Retina (tissue), 1 donor: ENCODE results near the gene CWC22.
"Not testable (repeated sequence)": the region's sequence is repeated elsewhere in the genome, so short reads cannot be mapped to it uniquely, and the experiment has no call there.

Experiments used
- DNase-seq: peaks from one replicate; pipeline ENCODE4 v3.0.0-alpha.2; 2016

The CWC22 gene

DNA sequence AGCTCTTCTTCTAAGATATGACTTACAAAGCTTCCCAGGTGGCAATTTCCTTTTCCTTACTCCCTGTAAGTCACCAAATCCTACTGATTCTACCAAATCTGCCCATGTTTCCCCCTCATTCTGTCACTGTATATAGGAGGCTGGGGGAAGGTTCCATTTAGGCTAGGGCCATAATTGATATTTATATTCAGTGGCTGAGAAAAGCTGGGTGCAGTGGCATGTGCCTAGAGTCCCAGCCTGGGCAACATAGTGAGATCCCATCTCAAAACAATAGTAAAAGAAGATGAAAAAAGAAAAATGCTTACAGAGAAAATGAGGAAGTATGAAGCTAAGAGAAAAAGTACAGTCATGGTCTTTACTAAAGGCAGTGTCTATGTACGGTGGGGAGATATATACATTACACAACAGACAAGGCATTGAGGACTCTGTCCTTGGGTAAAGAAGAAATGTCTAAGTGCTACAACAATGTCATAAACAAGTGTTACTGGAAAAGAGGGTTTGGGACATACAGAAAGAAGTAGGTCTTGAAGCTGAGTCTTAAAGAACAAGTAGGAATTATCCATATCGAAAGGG lies 4.8 kb downstream of the CWC22 start:
- no peak for DNase-seq

DNA sequence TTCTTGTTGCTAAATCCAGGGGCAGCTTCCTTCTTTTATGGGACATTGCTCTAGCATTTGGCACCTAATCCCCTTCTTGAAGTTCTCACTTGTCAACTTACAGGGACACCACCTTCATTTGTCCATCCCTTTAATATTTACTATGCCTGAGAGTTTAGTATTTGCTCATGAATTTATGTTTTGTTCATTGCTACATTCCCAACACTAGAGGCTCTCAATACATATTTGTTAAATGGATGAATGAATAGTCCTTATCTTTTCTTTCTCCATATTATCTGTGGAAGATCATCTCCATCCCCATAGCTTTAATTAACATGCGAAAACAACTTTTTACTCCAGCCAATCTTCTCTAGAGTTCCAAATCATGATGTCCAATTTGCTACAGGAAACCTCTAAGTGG lies 5.4 kb downstream of the CWC22 start:
- DNase-seq: no peak

DNA sequence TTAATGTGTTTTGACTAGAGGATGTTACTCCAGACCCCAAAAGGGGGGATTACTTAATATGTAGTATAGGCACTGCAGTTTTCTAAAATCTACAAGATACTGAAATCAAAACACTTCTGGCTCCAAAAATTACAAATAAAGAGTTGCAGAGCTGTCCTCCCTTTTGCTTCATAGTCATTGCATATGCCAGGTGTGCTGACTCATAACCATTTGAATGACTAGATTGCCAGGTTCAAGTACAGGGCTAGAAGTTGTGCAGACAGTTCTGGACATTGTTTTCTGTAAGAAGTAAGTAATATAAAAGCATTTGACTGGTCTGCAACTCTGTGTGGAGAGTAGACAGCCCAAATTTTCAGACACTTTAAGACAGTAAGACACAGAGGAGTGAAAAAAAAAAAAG lies 6.7 kb downstream of the CWC22 start:
- no peak for DNase-seq

DNA sequence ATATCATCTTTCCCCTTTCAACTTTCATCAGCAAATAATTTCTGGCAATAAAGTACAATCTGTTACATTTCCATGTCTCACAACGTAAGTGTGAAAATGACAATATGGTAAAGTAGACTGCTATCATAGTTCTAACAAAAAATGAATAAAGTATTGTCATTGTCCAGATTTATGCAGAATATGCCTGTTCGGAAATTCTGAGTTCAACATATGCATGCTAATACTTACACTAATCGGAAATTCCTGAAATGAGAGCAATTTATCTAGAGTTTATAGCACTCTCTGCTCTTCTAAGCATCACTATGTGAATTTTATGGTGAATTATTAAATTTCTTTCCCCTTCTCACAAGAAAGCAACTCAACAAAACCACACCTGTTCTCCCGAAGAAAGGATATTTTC lies 8.1 kb downstream of the CWC22 start:
- DNase-seq: no peak

DNA sequence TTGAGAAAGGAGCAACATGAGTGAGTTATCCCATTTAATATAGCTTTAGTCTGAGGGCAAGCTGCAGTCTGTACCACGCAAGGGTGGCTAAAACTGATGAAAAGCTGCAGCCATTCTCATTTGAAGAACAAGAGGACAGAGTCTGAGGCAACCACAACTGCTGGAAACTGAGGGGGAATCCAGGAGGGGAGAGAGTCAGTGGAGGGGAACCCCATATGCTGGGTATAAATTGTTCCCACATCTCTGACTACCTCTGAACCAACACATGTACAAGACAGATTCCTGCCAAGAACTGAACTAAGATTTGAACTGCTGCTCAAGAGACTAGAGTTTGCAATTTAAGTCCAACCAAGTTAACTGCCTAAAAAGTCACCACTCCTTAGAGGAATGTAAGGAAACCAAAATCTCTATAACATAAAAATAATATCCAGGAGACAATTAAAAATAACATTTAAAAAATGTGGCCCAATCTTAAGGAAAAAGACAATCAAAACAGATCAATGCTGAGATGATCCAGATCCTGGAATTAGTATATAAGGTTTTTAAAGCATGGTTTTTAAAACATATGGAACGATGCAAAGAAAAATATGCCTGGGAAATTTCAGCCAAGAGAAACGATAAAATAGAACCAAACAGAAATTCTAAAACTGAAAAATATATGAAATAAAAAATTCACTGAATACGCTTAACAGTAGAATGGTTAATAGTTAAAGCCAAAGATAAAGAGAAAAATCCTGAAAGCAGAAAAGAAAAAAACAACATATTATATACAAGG lies 11.2 kb downstream of the CWC22 start:
- DNase-seq: no peak

DNA sequence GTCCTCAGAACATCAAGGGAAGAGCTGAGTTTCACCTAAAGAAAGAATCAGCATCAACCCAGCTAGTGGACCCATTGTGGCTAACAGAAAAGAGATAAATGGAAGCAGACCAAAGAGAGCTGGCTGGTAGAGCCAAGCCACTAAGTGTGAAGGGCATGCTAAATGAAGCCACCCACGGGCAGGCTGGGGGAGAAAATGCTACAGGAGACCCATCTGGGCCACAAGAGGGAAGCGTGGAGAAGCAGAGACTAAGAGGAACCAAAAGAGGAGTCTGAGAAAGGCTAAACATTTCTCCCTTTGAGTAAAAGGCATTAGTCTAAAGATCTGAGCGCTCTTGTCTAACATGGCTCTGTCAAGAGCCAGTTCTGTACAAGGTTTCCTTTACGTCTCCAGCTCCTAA lies 15.8 kb downstream of the CWC22 start:
- DNase-seq: no peak

DNA sequence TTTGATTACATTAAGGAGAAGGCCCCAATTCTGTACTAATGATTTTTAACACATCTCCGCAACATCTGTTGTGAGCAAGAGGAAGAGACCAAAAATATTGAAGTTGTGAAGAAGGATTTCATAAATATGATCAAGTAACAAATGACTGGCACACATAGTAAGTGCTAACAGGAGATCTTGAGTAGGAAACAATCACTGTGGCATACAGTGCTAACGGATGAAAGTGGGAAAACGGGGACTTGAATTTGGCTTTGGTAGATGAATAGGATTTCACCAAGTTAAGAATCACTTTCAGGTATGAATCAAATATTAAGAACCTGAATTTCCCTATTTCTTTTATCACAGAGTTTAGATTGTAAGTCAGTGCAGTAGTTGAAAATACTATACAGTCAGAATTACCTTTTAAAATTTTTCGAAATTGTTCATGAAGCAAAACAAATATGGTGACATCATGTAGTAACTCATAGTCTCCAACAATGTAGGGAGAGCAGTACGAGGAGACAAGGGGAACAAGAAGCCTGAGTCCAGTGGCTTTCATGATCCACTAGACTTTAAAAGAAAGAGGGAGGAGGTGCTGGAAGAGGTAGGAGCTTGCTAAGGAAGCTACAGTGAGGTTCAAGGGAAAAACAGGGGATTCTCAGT lies 16.3 kb downstream of the CWC22 start:
- DNase-seq: no peak

DNA sequence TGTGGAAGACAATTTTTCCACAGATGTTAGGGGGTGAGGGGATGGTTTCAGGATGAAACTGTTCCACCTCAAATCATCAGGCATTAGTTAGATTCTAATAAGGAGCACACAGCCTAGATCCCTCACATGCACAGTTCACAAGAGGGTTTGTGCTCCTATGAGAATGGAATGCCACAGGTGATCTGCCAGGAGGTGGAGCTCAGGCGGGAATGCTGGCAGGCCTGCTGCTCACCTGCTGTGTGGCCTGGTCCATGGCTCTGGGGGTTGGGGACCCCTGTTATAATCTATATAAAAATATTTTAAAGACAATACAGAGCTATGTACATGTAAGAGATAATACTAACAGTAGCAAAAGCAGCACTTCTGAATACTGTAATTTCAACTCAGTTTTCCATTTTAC lies 19.2 kb downstream of the CWC22 start:
- DNase-seq: no peak

DNA sequence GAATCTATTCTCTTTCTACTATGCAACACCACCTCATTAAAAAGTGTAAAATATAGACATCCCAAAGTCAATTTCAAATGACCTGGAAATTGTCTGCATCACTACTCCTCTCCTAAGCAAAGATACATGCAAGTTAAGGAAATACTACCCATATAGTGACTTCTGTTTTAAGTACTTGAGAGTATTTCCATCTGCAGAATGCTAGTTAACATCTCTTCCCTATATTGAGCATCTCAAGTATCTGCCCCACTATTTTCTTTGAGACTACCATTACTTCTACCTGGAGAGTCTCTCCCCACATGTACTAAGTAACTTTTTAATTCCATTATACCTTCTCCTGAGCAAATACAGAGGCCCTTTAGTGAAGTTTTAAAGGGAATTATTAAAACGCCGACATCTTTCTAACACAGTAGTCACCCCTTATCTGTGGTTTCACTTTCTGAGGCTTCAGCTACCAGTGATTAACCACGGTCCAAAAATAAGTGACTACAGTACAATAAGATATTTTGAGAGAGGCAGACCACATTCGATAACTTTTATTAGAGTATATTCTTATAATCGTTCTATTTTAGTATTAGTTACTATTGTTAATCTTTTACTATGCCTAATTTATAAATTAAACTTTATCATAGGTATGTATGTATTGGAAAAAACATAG lies 21.8 kb downstream of the CWC22 start:
- DNase-seq: no peak

DNA sequence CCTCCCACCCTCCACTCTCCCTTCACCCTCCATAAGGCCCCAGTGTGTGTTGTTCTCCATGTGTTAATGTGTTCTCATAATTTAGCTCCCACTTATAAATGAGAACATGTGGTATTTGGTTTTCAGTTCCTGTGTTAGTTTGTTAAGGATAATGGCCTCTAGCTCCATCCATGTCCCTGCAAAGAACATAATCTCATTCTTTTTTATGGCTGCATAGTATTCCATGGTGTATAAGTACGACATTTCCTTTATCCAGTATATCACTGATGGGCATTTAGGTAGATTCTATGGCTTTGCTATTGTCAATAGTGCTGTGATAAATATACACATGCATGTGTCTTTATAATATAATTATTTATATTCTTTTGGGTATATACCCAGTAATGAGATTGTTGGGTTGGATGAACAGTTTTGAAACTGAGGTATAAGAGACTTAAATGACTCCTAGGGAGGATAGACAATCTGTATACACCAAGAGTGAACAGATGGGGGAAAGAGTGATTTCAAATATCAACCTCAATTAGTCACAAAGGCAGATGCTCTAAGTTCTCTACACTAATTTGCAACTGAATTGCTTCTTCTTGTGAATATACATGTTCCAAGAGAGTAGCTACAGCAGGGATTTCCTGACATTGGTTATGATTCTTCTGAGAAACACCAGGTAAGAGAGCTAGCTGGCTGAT lies 23.7 kb downstream of the CWC22 start:
- no peak for DNase-seq

DNA sequence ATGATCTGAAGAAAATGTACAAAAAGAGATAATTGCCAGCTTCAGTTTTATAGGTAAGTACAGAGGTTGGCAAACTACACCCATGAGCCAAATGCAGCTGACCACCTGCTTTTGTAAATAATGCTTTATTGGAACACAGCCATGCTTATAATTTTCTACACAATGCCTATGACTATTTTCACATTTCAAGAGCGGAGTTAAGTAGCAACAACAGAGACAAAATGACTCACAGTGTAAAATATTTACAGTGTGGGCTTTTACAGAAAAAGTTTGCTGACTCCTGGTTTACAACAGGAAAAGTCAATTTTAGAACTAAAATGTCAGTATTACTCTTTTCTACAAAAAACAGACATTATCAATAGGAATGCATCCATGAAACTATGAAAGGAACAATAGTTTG lies 26.0 kb downstream of the CWC22 start:
- DNase-seq: no peak

DNA sequence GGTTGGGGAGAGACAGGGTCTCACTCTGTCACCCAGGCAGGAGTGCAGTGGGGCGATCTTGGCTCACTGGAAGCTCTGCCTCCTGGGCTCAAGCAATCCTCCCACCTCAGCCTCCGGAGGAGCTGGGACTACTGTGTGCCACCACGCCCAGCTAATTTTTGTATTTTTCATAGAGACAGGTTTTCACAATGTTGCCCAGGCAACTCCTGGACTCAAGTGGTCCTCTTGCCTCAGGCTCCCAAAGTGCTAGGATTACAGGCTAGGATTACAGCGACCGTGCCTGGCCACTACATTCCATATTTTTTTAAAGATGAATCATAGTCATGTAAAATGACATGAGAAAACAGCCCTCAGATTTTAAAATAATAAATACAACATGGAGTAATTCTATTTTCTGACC lies 32.3 kb downstream of the CWC22 start:
- DNase-seq: no peak

DNA sequence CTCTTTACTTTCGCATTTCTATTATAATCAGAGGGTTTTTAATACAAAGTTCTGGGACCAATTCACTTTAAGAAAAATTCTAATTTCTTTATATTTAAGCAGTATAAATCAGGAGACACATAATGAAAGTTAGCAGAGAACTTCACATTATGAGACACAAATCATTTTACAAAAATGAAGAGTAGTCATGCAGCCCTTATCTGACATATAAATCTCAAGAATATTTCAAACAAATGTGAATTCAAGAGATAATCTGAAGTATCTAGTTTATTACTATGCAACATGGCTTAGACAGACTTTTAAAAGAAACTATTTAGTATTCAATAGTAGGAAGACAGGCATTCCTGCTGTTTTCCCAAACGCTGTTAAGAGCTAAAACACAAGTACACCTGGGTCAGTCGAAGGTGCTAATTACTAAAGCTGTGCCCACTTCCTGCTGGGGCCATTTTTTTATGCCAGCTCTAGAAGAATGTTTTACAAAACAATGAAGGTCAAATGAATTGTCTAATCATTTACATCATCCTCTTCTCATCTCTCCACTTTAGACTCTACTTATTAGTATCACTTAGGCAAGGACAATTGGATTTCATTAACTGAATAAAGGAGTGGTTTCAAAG lies 40.2 kb downstream of the CWC22 start:
- DNase-seq: no peak

DNA sequence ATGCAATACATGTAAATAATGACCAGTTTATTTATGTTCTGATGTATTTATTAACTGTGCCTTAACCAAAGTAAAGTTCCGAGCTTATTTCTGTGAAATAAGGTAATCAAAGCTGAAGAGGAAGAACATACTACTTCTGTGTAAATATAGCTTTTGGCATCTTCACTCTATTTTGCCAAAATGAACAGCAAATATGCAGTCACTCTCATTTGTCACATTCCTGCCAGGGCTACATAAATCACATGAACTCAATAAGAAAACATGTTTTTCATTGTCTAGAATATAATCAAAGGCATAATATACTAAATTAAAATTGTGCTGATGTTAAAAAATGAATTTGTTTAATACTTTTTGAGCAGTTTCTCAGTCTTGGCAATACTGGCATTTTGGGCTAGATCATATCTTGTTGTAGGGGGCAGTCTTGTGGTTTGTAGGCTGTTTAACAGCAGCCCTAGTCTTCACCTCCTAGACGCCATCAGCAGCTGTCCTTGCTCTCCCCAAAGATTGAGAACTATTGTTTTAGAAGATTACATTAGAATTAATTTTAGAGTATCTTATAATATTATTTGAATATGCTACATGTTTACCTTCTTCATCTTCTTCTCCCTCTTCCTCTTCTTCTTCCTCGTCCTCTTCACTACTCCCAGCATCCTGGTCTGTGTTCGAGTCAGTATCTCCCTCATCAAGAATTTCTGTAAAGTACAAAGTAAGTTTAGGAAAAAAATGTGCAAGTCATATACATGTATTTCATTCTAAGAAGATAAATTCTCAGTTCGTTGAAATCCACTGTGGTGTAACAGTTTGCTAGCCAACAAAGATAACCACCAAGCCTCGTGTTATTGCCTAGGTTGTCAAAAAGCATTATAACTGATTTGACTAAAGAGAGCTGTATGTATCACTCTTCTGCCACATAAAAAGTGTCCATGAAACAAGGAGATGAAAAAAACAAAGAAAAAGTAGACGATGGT lies 41.5 kb downstream of the CWC22 start:
- DNase-seq: no peak

DNA sequence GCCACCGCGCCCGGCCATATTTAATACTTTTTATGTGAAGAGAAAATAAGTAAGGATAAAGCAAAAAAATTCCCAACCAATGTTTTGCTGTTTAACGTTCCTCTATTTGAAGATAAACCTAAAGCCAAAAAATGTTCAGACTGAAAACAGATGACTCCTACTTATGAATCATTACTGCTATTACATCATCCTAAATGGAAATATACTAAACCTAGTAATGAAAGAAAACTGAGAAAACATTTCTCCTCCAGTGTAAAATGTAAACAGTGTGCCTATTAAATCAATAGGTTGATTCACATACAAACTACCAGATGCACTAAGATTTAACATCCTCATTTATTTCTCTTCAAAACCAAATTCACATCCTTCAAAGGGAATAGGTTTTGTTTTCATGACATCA lies 43.5 kb downstream of the CWC22 start:
- DNase-seq: no peak

DNA sequence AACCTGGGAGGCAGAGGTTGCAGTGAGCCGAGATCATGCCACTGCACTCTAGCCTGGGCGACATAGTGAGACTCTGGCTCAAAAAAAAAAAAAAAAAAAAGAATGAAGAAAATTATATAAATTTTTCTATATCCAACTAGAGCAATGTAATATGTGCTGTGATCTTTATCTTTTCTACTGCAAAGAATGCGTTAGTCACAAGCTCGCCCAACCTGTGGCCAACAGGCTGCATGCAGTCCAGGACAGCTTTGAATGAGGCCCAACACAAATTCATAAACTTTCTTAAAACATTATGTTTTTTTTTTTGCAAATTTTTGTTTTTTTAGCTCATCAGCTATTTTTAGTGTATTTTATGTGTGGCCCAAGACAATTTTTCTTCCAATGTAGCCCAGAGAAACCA lies 48.8 kb downstream of the CWC22 start:
- not testable (repeated sequence) for DNase-seq

DNA sequence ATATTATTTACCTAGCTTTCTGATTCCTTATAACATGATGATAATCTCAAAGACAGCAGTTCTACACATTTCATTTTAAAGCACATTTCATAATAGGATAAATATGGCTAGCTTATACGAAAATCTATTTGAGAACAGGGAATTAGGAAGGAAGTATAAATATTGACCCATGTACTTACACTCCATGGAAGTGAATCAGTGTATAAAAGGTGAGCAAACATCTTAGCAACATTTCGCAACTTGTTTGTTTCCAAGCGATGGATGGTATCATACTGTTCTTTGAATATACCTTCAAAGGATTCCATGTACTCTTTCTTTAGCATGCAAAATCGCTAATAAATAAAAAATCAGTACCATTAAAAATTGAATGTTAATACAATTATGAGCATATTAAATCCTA lies 53.1 kb downstream of the CWC22 start:
- no peak for DNase-seq

DNA sequence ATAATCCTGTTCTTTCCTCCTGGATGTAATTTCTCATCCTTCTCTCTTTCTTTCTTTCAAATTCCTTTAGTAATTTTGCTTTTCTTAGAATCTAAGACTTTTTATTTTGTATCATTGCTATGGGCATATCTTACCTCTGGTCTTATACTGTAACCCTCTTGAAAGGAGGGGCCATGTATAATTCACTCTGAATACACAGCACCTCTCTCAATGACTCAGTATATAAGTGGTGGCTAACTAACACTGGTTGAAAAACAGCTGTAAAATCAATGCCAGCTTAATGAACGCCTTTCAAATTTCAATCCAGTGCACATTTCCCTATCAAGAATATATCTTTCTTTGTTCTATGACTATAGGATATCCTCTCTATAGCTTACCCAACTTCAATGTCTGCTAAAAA lies 53.7 kb downstream of the CWC22 start:
- no peak for DNase-seq

DNA sequence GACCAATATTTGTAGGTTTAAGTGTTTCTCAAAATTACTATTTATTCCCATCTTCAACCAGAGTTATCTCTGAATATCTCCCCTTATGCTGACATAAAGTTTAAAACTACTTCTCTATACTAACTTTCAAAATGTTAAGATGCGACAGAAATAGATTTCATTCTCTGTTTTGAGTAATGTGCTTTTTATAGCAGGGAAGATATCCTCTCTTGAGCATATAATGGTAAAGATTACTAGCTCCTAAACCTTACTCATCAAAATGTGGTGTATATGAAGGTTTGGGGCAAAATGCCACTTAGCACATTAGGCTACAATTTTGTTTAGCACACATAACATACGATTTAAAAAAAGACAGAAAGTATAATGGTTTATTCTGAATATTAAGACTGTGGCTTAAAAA lies 54.4 kb downstream of the CWC22 start:
- no peak for DNase-seq

DNA sequence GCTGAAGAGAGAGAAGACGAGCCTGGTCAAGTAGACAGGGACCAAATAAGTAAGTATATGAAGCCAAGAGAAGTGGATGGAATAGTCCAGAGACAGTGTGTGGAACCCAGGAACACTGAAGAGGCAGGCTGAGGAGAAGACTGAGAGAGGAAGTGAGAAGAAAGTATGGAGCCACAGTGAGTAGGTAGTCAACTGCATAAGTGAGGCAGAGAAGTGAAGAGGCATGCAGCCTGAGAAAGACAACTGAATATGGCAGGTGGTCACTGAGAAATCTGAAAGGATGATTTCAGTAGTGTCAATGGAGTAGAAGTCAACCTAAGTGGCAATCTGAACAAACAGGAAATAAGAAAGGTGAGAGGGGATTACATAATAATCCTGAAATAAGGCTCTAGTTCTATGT lies 55.4 kb downstream of the CWC22 start:
- no peak for DNase-seq

DNA sequence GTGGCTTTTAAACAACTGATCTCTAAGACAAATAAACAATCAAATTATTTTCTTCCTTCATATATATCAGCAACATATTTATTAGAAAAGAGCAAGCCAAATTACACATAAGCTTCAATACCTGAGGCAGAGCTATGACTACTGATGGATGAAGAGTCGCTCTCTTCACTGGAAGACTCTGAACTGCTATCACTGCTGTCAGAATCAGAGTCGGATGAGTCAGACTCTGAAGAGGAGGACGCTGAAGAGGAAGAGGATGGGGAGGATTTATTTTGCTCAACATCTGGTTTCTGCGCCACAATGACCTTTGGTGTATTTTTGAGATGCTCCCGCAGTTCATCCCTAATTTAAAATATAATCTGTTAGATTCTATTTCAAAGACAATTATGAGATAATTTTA lies 56.7 kb downstream of the CWC22 start:
- no peak for DNase-seq

DNA sequence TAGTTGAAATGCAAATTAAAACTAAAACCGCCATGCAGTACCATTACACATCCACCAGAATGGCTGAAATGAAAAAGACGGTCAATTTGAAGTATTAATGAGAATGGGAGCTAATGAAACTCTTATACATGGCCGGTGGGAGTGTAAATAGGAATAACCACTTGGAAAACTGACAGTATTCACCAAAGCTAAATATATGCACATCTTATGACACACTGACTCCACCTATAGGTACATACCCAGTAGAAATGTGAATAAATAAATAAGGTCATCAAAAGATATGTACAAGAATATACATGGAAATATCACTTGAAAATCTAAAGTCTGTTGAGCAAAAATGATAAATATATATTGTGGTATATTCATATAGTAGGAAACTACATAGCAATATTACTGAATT lies 57.7 kb downstream of the CWC22 start:
- DNase-seq: no peak
